ENCODE data around the gene LYRM2. TPM values are rescaled to one million over a fixed set of nuclear protein-coding genes. Genes with fewer than 3 reads are reported as not detected.

The LYRM2 gene
- total RNA-seq, 6 experiments from 2014 or later: 10.8 to 16.3 (median 12.8) TPM

- no peak overlapping the region for H3K27ac ChIP-seq
- H3K36me3 ChIP-seq: peaks cover 0 to 96% (median 24%) of the 10 kb centered on the region in 4 donors
- ATAC-seq (no peak), DNase-seq (no peak)
- no peaks in the 10 kb centered on the region for H3K27me3 ChIP-seq
- intact Hi-C loops (cut with DNase I): no loop called here
- H3K4me1 ChIP-seq: no peaks in the 10 kb centered on the region
- H3K9me3 ChIP-seq: no peaks in the 10 kb centered on the region
- 80% methylated on average over 5 of the region's 5 CpGs for whole genome bisulfite sequencing (ENCODE audit: insufficient coverage, low coverage, low lambda C conversion rate, missing lambda C conversion rate)
- TF ChIP-seq, protein P1, sequence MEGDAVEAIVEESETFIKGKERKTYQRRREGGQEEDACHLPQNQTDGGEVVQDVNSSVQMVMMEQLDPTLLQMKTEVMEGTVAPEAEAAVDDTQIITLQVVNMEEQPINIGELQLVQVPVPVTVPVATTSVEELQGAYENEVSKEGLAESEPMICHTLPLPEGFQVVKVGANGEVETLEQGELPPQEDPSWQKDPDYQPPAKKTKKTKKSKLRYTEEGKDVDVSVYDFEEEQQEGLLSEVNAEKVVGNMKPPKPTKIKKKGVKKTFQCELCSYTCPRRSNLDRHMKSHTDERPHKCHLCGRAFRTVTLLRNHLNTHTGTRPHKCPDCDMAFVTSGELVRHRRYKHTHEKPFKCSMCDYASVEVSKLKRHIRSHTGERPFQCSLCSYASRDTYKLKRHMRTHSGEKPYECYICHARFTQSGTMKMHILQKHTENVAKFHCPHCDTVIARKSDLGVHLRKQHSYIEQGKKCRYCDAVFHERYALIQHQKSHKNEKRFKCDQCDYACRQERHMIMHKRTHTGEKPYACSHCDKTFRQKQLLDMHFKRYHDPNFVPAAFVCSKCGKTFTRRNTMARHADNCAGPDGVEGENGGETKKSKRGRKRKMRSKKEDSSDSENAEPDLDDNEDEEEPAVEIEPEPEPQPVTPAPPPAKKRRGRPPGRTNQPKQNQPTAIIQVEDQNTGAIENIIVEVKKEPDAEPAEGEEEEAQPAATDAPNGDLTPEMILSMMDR (IDR thresholded peaks at IDR 0.05): no peak
- TF ChIP-seq POLR2A (IDR thresholded peaks at IDR 0.05): no peak
- H3K4me3 ChIP-seq: no peak overlapping the region
Observed at GRCh38 chr6:89667872-89668556, 29.5 kb upstream of the LYRM2 start.

GRCh38 chr6:89662659-89663223 is 24.2 kb upstream of the LYRM2 start:
- WGBS (ENCODE audit: insufficient coverage, low coverage, low lambda C conversion rate, missing lambda C conversion rate): 93% methylated on average over 4 of the region's 4 CpGs
- no peaks in the 10 kb centered on the region for H3K4me1 ChIP-seq
- H3K9me3 ChIP-seq: no peaks in the 10 kb centered on the region
- ATAC-seq: no peak
- no peak overlapping the region for H3K27ac ChIP-seq
- no peak overlapping the region for H3K4me3 ChIP-seq
- intact Hi-C loops (cut with DNase I): no loop called here
- no peak for TF ChIP-seq POLR2A (IDR thresholded peaks at IDR 0.05)
- TF ChIP-seq, protein P1 (IDR thresholded peaks at IDR 0.05): no peak
- H3K36me3 ChIP-seq: peaks cover 5 to 100% (median 35%) of the 10 kb centered on the region in 4 donors
- H3K27me3 ChIP-seq: no peaks in the 10 kb centered on the region
- DNase-seq: no peak

GRCh38 chr6:89661559-89661958 is 23.0 kb upstream of the LYRM2 start:
- no peak for TF ChIP-seq POLR2A (IDR thresholded peaks at IDR 0.05)
- TF ChIP-seq, protein P1 (IDR thresholded peaks at IDR 0.05): no peak
- Histone ChIP-seq H3K4me1 (no peaks in the 10 kb centered on the region), H3K9me3 (no peaks in the 10 kb centered on the region), H3K36me3 (peaks cover 5 to 100% (median 42%) of the 10 kb centered on the region in 4 donors), H3K27me3 (no peaks in the 10 kb centered on the region), H3K27ac (no peak overlapping the region), H3K4me3 (no peak overlapping the region)
- 87% methylated on average over 1 of the region's 1 CpG for WGBS (ENCODE audit: insufficient coverage, low coverage, low lambda C conversion rate, missing lambda C conversion rate)
- DNase-seq: no peak
- ATAC-seq: no peak
- intact Hi-C loops (cut with DNase I): no loop called here

DNA sequence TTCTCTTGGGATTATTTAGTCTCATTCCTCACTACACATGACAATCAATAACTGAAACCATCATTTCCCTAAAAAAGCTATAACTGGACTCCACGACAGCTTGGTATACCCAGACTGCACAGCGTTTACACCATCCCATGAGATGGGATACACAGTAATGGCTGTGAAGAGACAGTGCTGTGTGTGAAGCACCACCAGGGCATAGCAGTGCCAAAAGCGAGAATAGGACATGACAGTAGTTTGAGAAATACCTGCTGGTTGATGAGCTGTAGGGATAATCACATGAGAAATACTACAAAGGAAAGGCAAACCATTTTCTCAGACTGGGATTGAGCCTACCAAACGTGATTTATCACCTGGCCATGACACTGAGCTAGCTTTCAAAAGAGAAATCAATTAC is 22.4 kb upstream of the LYRM2 start:
- Histone ChIP-seq H3K4me3 (no peak overlapping the region), H3K27ac (no peak overlapping the region), H3K9me3 (no peaks in the 10 kb centered on the region), H3K36me3 (peaks cover 5 to 100% (median 42%) of the 10 kb centered on the region in 4 donors), H3K27me3 (no peaks in the 10 kb centered on the region), H3K4me1 (no peaks in the 10 kb centered on the region)
- 96% methylated on average over 4 of the region's 4 CpGs for WGBS (ENCODE audit: insufficient coverage, low coverage, low lambda C conversion rate, missing lambda C conversion rate)
- ATAC-seq (no peak), DNase-seq (no peak)
- intact Hi-C loops (cut with DNase I): no loop called here
- TF ChIP-seq, protein P1 (IDR thresholded peaks at IDR 0.05): no peak
- TF ChIP-seq POLR2A (IDR thresholded peaks at IDR 0.05): no peak

Measured in right lobe of liver (tissue), 6 donors.